Activated naive CD8-positive, alpha-beta T cell treated with anti-CD3 and anti-CD28 coated beads, Interleukin-2, amount 10 ng/mL, durations not matched to agents 7 days and 5 days (primary cell): ENCODE measurements around the gene ADAMTS1. TPM values are rescaled to one million over a fixed set of nuclear protein-coding genes. Genes with fewer than 3 reads are reported as not detected.
"Not testable (repeated sequence)": the region's sequence is repeated elsewhere in the genome, so short reads cannot be mapped to it uniquely, and the experiment has no call there.

Source experiments
- ATAC-seq: fragments of 150-1000 bp; cut with Tn5 transposase; one replicate; pipeline ENCODE4 v1.10.0; 2021; ENCODE audit warnings: low read depth, moderate library complexity
- POLR2A ChIA-PET: fragments of 350-600 bp; sonication (Branson Sonifier 250); formaldehyde crosslinking; loops from one replicate; lab custom pipeline; 2021; ENCODE audit warnings: antibody characterized with exemption; lab: Charles Lee
- DNase-seq: peaks from one replicate; pipeline ENCODE4 v3.0.0; 2021
- H3K27ac Mint-ChIP-seq: one replicate; pipeline ENCODE4 v1.8.0; 2022; ENCODE audit warnings: mild to moderate bottlenecking, mixed read lengths
- H3K27me3 Mint-ChIP-seq: one replicate; pipeline ENCODE4 v1.8.0; 2022; ENCODE audit warnings: mild to moderate bottlenecking, moderate library complexity, mixed read lengths
- H3K36me3 Mint-ChIP-seq: one replicate; pipeline ENCODE4 v1.8.0; 2021; ENCODE audit warnings: mild to moderate bottlenecking, mixed read lengths
- H3K4me1 Mint-ChIP-seq: one replicate; pipeline ENCODE4 v1.8.0; 2021; ENCODE audit warnings: mixed read lengths
- H3K4me3 Mint-ChIP-seq: one replicate; pipeline ENCODE4 v1.8.0; 2022; ENCODE audit warnings: mild to moderate bottlenecking, moderate library complexity, mixed read lengths
- H3K9me3 Mint-ChIP-seq: one replicate; pipeline ENCODE4 v1.8.0; 2021; ENCODE audit warnings: mixed read lengths
- total RNA-seq, 2 experiments: library from RNA; stranded (reverse); gene quantifications; one replicate each; pipeline ENCODE4 v1.2.3, GENCODE V29; 2021

The ADAMTS1 gene
- total RNA-seq, result 1 to 10 TPM in 1 of 2 experiments, under 1 TPM in 1; 0.96 to 1.6 TPM

- Mint-ChIP-seq H3K27me3 (peaks cover 70% of the 10 kb centered on the region), H3K27ac (peak within 1 kb of the TSS; percentile 62), H3K4me1 (peaks cover 35% of the 10 kb centered on the region), H3K9me3 (no peaks in the 10 kb centered on the region), H3K4me3 (peak within 1 kb of the TSS; percentile 78), H3K36me3 (peaks cover 6% of the 10 kb centered on the region)
- POLR2A ChIA-PET, result no interaction called here
- ATAC-seq (peak; percentile 23), DNase-seq (peak; percentile 50)
These were observed at the start of gene ADAMTS1 for GRCh38 chr21:26845066-26845758. ADAMTS1 (minus strand) TSS chr21:26845409; CDS start chr21:26844954, 455 bp downstream.

GRCh38 chr21:26892151-26892550 is 46.9 kb upstream of the ADAMTS1 start:
- ATAC-seq, result no peak
- Mint-ChIP-seq H3K9me3 (no peaks in the 10 kb centered on the region), H3K4me1 (no peaks in the 10 kb centered on the region), H3K36me3 (no peaks in the 10 kb centered on the region), H3K27me3 (no peaks in the 10 kb centered on the region), H3K4me3 (no peak overlapping the region), H3K27ac (no peak overlapping the region)
- POLR2A ChIA-PET, result no interaction called here
- no peak for DNase-seq

DNA sequence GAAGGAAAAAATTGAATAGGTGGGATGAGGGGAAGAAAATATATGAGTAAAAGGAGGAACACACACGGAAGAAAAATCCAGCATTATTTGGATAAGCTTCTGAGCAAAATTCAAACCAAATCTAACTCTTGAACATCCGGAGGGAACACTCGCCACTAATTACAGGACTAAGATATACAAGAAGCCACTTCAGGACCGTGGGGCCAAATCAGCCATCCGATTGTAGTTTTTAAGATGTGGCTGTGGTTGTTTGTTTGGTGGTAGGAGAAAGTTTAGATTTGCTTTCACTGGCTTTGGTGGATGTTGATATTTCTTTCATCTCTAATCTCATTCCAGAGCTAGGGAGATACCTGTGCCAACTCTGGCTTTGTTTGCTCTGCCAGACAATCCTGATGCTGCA is 43.7 kb upstream of the ADAMTS1 start:
- no peak for ATAC-seq
- no peak for DNase-seq
- Mint-ChIP-seq H3K4me3 (no peak overlapping the region), H3K27me3 (no peaks in the 10 kb centered on the region), H3K9me3 (no peaks in the 10 kb centered on the region), H3K4me1 (no peaks in the 10 kb centered on the region), H3K27ac (no peak overlapping the region), H3K36me3 (no peaks in the 10 kb centered on the region)
- POLR2A ChIA-PET, result no interaction called here

- H3K9me3 Mint-ChIP-seq, result no peaks in the 10 kb centered on the region
- ATAC-seq, result no peak
- no peaks in the 10 kb centered on the region for H3K36me3 Mint-ChIP-seq
- no peaks in the 10 kb centered on the region for H3K4me1 Mint-ChIP-seq
- no peak overlapping the region for H3K4me3 Mint-ChIP-seq
- POLR2A ChIA-PET, result no interaction called here
- no peaks in the 10 kb centered on the region for H3K27me3 Mint-ChIP-seq
- no peak for DNase-seq
- H3K27ac Mint-ChIP-seq, result no peak overlapping the region
These were observed 43.0 kb upstream of the ADAMTS1 start for GRCh38 chr21:26888256-26888655.

GRCh38 chr21:26887251-26887650 is 42.0 kb upstream of the ADAMTS1 start:
- ATAC-seq, result no peak
- no peaks in the 10 kb centered on the region for H3K9me3 Mint-ChIP-seq
- no peaks in the 10 kb centered on the region for H3K4me1 Mint-ChIP-seq
- H3K36me3 Mint-ChIP-seq, result no peaks in the 10 kb centered on the region
- H3K27ac Mint-ChIP-seq, result no peak overlapping the region
- no peaks in the 10 kb centered on the region for H3K27me3 Mint-ChIP-seq
- DNase-seq, result no peak
- no peak overlapping the region for H3K4me3 Mint-ChIP-seq
- POLR2A ChIA-PET, result no interaction called here

- DNase-seq, result no peak
- POLR2A ChIA-PET, result no interaction called here
- H3K4me3 Mint-ChIP-seq, result no peak overlapping the region
- no peaks in the 10 kb centered on the region for H3K36me3 Mint-ChIP-seq
- no peaks in the 10 kb centered on the region for H3K4me1 Mint-ChIP-seq
- ATAC-seq, result no peak
- no peaks in the 10 kb centered on the region for H3K27me3 Mint-ChIP-seq
- H3K27ac Mint-ChIP-seq, result no peak overlapping the region
- H3K9me3 Mint-ChIP-seq, result no peaks in the 10 kb centered on the region
These were observed 39.2 kb upstream of the ADAMTS1 start for GRCh38 chr21:26884436-26884835.

DNA sequence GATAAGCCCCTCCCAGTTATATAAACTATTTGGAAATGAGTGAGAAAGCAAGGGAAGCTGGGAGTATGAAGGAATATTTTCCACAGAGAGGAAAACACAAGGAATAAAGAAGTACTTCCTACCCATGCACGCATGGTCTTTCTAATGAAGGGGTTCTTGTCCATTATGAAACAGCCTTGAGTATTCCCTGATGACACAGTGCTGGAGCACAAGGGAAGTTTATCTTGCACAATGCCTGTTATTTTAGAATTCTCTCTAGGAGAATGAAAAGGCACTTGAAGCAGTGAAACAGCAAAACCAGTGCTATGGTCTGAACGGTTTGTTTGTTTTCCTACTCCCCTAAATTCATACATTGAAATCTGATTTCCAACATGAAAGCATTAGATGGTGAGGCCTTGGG is 38.6 kb upstream of the ADAMTS1 start:
- DNase-seq (no peak), ATAC-seq (no peak)
- H3K9me3 Mint-ChIP-seq, result no peaks in the 10 kb centered on the region
- no peak overlapping the region for H3K27ac Mint-ChIP-seq
- no peaks in the 10 kb centered on the region for H3K27me3 Mint-ChIP-seq
- no peaks in the 10 kb centered on the region for H3K36me3 Mint-ChIP-seq
- no peaks in the 10 kb centered on the region for H3K4me1 Mint-ChIP-seq
- POLR2A ChIA-PET, result no interaction called here
- no peak overlapping the region for H3K4me3 Mint-ChIP-seq

DNA sequence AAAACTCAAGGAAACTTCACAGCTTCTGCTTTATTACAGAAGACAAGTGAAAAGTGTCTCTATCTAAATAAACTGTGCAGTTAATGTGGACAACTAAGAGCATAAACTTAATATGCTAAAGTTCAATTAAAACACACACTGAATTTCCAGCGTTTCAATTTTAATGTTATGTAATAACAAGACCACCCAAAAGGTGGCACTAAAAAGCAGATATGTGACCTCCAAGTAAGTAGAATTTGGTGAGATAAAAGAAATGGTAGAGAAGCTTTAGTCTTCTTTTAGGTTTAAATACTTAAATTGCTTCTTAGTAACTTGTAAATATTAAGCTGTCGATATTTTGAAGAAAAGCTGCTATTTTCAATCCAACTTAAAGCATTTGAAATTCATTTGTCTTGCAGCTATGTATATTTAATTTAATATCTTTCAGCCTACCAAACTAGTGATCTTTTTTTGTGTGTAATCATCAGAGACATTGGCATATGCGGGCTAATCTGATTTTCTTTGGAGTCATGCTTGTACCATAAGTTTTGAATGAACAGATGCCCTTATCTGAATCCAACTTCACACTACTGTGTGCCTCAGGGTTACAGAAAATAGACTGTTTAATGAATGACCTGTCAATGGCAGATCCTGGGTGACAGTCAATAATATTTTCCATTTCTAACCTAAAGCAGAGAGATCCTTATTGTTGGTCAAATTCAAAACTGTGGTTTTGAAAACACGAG is 36.5 kb upstream of the ADAMTS1 start:
- Mint-ChIP-seq H3K9me3 (no peaks in the 10 kb centered on the region), H3K4me3 (no peak overlapping the region), H3K27ac (no peak overlapping the region), H3K36me3 (no peaks in the 10 kb centered on the region), H3K27me3 (no peaks in the 10 kb centered on the region), H3K4me1 (no peaks in the 10 kb centered on the region)
- POLR2A ChIA-PET, result no interaction called here
- DNase-seq, result no peak
- ATAC-seq, result no peak

DNA sequence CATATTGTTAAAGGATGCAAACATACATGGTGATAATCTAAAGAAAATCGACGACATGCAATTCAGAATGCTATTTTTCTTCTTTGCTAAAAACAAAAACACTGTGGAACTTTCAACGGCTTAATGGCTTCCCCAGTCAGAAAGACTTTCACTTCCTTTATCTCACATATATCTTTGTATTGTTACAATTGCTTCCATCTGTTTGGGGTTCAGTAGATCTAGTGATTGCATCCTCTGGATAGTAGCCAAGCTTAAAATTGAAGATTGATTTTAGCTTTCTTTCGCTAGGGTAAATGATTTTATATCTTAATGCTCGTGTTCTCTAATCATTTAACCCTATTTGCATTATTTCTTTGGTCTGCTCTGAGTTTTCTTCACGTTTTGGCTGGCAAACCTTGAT is 31.8 kb upstream of the ADAMTS1 start:
- H3K27me3 Mint-ChIP-seq, result peaks cover 2% of the 10 kb centered on the region
- ATAC-seq, result no peak
- POLR2A ChIA-PET, result no interaction called here

DNA sequence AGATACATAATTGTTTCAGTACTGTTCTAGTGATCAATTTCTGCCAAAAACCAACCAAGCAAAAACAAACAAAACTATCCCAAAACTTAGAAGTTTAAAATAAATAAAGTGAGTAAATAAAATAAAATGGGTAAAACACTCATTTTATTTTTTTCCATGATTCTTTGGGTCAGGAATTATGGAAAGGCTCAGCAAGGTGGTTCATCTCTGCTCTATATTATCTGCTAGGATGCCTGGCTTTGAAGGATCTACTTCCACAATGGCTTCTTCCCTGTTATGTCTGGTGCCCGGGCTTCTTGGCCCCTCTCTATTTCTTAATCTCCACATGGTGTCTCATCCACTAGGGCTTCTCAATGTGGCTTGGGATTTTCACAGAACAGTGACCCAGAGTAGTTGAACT is 29.1 kb upstream of the ADAMTS1 start:
- Mint-ChIP-seq H3K36me3 (no peaks in the 10 kb centered on the region), H3K4me1 (no peaks in the 10 kb centered on the region), H3K27ac (no peak overlapping the region), H3K4me3 (no peak overlapping the region), H3K9me3 (no peaks in the 10 kb centered on the region), H3K27me3 (peaks cover 2% of the 10 kb centered on the region)
- DNase-seq (no peak), ATAC-seq (no peak)
- POLR2A ChIA-PET, result no interaction called here

More for the DNA sequence above, 31.8 kb upstream of the ADAMTS1 start:
- no peak for DNase-seq
- Mint-ChIP-seq H3K27ac (no peak overlapping the region), H3K9me3 (no peaks in the 10 kb centered on the region), H3K4me1 (no peaks in the 10 kb centered on the region), H3K4me3 (no peak overlapping the region), H3K36me3 (no peaks in the 10 kb centered on the region)

DNA sequence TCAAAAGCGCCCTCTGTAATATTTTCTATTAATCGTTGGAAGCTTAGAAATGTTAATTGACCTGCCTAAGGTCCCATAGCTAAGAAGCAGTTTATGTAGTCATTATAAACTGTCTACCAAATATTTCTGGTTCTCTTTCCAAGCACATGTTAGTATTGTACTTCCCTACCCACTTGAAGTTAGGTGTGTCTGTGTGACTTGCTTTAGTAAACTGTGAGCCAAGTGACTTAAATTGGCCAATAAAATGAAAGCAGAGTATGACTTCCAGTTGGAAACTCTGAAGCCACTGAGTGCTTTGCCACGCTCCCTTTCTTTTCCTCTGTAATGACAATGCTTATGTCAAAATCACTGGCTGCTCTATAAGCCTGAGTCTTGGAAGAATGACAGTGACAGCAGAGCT is 20.6 kb upstream of the ADAMTS1 start:
- Mint-ChIP-seq H3K27ac (no peak overlapping the region), H3K27me3 (peaks cover 5% of the 10 kb centered on the region), H3K4me1 (peaks cover 2% of the 10 kb centered on the region), H3K4me3 (no peak overlapping the region), H3K36me3 (no peaks in the 10 kb centered on the region), H3K9me3 (no peaks in the 10 kb centered on the region)
- no peak for DNase-seq
- no peak for ATAC-seq
- POLR2A ChIA-PET, result no interaction called here

DNA sequence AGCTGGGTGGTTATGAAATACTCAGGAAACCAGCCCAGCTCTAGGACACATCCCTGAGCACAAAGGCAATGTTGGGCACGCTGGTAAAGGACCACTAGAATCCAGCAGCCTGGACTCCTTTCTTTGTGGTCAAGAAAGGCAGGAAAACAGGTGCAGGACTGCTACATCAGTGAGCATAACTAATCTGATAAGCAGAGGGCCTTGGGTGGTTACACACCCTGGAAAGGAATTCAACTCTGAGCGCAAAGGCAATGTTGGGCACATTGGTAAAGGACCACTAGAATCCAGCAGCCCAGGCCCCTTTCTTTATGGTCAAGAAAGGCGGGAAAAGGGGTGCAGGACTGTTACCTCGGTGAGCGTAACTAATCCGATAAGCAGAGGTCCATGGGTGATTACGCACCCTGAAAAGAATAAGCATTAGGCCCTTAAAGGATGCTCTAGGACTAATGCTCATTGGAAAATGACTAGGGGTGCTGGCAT is 11.7 kb upstream of the ADAMTS1 start:
- H3K9me3 Mint-ChIP-seq, H3K27me3 Mint-ChIP-seq, H3K27ac Mint-ChIP-seq, POLR2A ChIA-PET, DNase-seq, ATAC-seq, H3K4me1 Mint-ChIP-seq, H3K36me3 Mint-ChIP-seq, H3K4me3 Mint-ChIP-seq: not testable (repeated sequence)

- ATAC-seq, H3K36me3 Mint-ChIP-seq, H3K9me3 Mint-ChIP-seq, H3K27me3 Mint-ChIP-seq, DNase-seq, H3K27ac Mint-ChIP-seq, H3K4me1 Mint-ChIP-seq, POLR2A ChIA-PET, H3K4me3 Mint-ChIP-seq: not testable (repeated sequence)
These were observed 9.5 kb upstream of the ADAMTS1 start for GRCh38 chr21:26854695-26855094.

DNA sequence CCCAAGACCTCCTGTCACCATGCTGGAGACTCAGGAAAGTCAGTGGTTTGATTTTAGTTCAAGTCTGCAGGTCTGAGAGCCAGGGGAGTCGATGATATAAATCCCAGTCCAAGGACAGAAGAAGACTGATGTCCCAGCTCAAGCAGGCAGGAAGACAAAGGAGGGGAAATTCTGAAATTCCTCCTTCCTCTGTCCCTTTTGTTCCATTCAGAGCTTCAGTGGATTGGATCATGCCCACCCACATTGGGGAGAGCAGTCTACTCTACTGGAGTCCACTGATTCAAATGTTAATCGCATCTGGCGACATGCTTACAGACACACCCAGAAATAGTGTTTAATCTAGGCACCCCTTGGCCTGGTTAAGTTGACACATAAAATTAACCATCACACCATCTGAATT is 7.2 kb upstream of the ADAMTS1 start:
- no peaks in the 10 kb centered on the region for H3K4me1 Mint-ChIP-seq
- no peak overlapping the region for H3K4me3 Mint-ChIP-seq
- ATAC-seq (no peak), DNase-seq (no peak)
- no peaks in the 10 kb centered on the region for H3K36me3 Mint-ChIP-seq
- peaks cover 26% of the 10 kb centered on the region for H3K27me3 Mint-ChIP-seq
- no peak overlapping the region for H3K27ac Mint-ChIP-seq
- POLR2A ChIA-PET, result no interaction called here
- no peaks in the 10 kb centered on the region for H3K9me3 Mint-ChIP-seq
